ENCODE results near the gene SLC25A34. TPM values are rescaled to one million over a fixed set of nuclear protein-coding genes. Genes with fewer than 3 reads are reported as not detected.
A peak's percentile ranks its signal among the peaks of the same experiment; 100 is the strongest.

The SLC25A34 gene
- total and polyA plus RNA-seq, 10 of the 15 experiments (the other 5 are each of a cell fraction or from before 2014, with no cell fraction given) = 0.02 to 1.6 (median 0.39) TPM

GRCh38 chr1:15788624-15789301 lies 52.7 kb downstream of the SLC25A34 start (continued):
- TF ChIP-seq, protein P1, sequence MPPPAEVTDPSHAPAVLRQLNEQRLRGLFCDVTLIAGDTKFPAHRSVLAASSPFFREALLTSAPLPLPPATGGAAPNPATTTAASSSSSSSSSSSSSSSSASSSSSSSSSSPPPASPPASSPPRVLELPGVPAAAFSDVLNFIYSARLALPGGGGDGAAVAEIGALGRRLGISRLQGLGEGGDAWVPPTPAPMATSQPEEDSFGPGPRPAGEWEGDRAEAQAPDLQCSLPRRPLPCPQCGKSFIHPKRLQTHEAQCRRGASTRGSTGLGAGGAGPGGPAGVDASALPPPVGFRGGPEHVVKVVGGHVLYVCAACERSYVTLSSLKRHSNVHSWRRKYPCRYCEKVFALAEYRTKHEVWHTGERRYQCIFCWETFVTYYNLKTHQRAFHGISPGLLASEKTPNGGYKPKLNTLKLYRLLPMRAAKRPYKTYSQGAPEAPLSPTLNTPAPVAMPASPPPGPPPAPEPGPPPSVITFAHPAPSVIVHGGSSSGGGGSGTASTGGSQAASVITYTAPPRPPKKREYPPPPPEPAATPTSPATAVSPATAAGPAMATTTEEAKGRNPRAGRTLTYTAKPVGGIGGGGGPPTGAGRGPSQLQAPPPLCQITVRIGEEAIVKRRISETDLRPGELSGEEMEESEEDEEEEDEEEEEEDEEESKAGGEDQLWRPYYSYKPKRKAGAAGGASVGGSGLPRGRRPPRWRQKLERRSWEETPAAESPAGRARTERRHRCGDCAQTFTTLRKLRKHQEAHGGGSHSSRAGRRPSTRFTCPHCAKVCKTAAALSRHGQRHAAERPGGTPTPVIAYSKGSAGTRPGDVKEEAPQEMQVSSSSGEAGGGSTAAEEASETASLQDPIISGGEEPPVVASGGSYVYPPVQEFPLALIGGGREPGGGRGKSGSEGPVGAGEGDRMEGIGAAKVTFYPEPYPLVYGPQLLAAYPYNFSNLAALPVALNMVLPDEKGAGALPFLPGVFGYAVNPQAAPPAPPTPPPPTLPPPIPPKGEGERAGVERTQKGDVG (CRISPR knock-in tag; IDR thresholded peaks at IDR 0.05) = no peak
- TF ChIP-seq RUNX3 (IDR thresholded peaks at IDR 0.05; ENCODE audit: low read length) (0 out of 2 replicates have a peak, but pooled peaks have one; percentile 21), POLR2AphosphoS2 (IDR thresholded peaks at IDR 0.05; ENCODE audit: low read depth, low read length) (no peak), MLLT1 (IDR thresholded peaks at IDR 0.05) (no peak), POU2F2 (IDR thresholded peaks at IDR 0.05; ENCODE audit: borderline replicate concordance, low read depth, low read length) (no peak), KAT2A (conservative IDR thresholded peaks at IDR 0.05; ENCODE audit: control insufficient read depth, low read depth, low read length) (no peak), ATF7 (IDR thresholded peaks at IDR 0.05; ENCODE audit: low read depth) (no peak), RCOR1 (conservative IDR thresholded peaks at IDR 0.05; ENCODE audit: low read depth, low read length) (no peak), USF2 (IDR thresholded peaks at IDR 0.05; ENCODE audit: borderline replicate concordance, low read depth, low read length) (no peak), ASH2L (IDR thresholded peaks at IDR 0.05; ENCODE audit: borderline replicate concordance, low read depth) (no peak), NFYB (IDR thresholded peaks at IDR 0.05; ENCODE audit: insufficient read depth, low read depth, low read length) (no peak), MEF2B (IDR thresholded peaks at IDR 0.05; ENCODE audit: partially characterized antibody, poor library complexity, severe bottlenecking) (no peak), SMAD1 (IDR thresholded peaks at IDR 0.05; ENCODE audit: low read depth, partially characterized antibody) (no peak), KLF5 (IDR thresholded peaks at IDR 0.05; ENCODE audit: partially characterized antibody) (no peak), CEBPB (IDR thresholded peaks at IDR 0.05; ENCODE audit: borderline replicate concordance in 1 of 2, low read depth in 2 of 2, low read length in 2 of 2) (no peak), IKZF1 (conservative IDR thresholded peaks at IDR 0.05) (peak; percentile 64), TAF1 (IDR thresholded peaks at IDR 0.05; ENCODE audit: borderline replicate concordance, low read depth, low read length) (no peak), MTA3 (IDR thresholded peaks at IDR 0.05; ENCODE audit: borderline replicate concordance, low read length) (no peak)
- TF ChIP-seq, protein P2, sequence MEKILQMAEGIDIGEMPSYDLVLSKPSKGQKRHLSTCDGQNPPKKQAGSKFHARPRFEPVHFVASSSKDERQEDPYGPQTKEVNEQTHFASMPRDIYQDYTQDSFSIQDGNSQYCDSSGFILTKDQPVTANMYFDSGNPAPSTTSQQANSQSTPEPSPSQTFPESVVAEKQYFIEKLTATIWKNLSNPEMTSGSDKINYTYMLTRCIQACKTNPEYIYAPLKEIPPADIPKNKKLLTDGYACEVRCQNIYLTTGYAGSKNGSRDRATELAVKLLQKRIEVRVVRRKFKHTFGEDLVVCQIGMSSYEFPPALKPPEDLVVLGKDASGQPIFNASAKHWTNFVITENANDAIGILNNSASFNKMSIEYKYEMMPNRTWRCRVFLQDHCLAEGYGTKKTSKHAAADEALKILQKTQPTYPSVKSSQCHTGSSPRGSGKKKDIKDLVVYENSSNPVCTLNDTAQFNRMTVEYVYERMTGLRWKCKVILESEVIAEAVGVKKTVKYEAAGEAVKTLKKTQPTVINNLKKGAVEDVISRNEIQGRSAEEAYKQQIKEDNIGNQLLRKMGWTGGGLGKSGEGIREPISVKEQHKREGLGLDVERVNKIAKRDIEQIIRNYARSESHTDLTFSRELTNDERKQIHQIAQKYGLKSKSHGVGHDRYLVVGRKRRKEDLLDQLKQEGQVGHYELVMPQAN (conservative IDR thresholded peaks at IDR 0.05) = no peak

Data from GM12878 (cell line).